GM21390 (cell line): ENCODE data around the gene EPYC.

Source experiments
- ATAC-seq: cut with Tn5 transposase; IDR thresholded peaks from one replicate; pipeline ENCODE4 v1.9.1; 2021; ENCODE audit not compliant: unreplicated experiment

EPYC gene

GRCh38 chr12:90959032-90959431 lies 45.7 kb downstream of the EPYC start:
- ATAC-seq: no peak

- ATAC-seq: no peak
Measured at GRCh38 chr12:90958347-90958746, 46.4 kb downstream of the EPYC start.

GRCh38 chr12:90954921-90955320 lies 49.9 kb downstream of the EPYC start, which contains the start of gene CCER1:
Gene CCER1, minus strand, starts transcription at chr12:90955176. Its CDS starts 434 bp downstream, at chr12:90954742.
- ATAC-seq: no peak

GRCh38 chr12:90954428-90954827 lies 50.3 kb downstream of the EPYC start:
- ATAC-seq: no peak

- ATAC-seq: no peak
Measured at GRCh38 chr12:90953956-90954421, 50.8 kb downstream of the EPYC start.

GRCh38 chr12:90951432-90952105 lies 53.2 kb downstream of the EPYC start:
- ATAC-seq: no peak

- ATAC-seq: no peak
Measured at GRCh38 chr12:90947869-90948268, 56.9 kb downstream of the EPYC start.

- ATAC-seq: peak; percentile 87
Measured at GRCh38 chr12:90945070-90945649, 59.6 kb downstream of the EPYC start.

GRCh38 chr12:90943255-90943654 lies 61.5 kb downstream of the EPYC start:
- ATAC-seq: no peak

- no peak for ATAC-seq
Measured at GRCh38 chr12:90940872-90941499, 63.8 kb downstream of the EPYC start.

GRCh38 chr12:90939382-90939781 lies 65.4 kb downstream of the EPYC start:
- ATAC-seq: no peak

- ATAC-seq: no peak
Measured at GRCh38 chr12:90938451-90938850, 66.3 kb downstream of the EPYC start.

- ATAC-seq: no peak
Measured at GRCh38 chr12:90937651-90938050, 67.1 kb downstream of the EPYC start.

- ATAC-seq: no peak
Measured at GRCh38 chr12:90936230-90937005, 68.4 kb downstream of the EPYC start.

GRCh38 chr12:90925562-90925961 lies 79.2 kb downstream of the EPYC start:
- ATAC-seq: no peak

- no peak for ATAC-seq
Measured at GRCh38 chr12:90924406-90924805, 80.4 kb downstream of the EPYC start.

- ATAC-seq: no peak
Measured at GRCh38 chr12:90922145-90922627, 82.6 kb downstream of the EPYC start.

- ATAC-seq: no peak
Measured at GRCh38 chr12:90921536-90921935, 83.2 kb downstream of the EPYC start.

- no peak for ATAC-seq
Measured at GRCh38 chr12:90920222-90920621, 84.5 kb downstream of the EPYC start.

GRCh38 chr12:90917431-90917830 lies 87.3 kb downstream of the EPYC start:
- ATAC-seq: no peak

- ATAC-seq: no peak
Measured at GRCh38 chr12:90916516-90916915, 88.3 kb downstream of the EPYC start.
